IMR-90 (cell line): ENCODE data around the gene SMCP. TPM values are rescaled to one million over a fixed set of nuclear protein-coding genes. Genes with fewer than 3 reads are reported as not detected.

Experiments used
- ATAC-seq: fragments of 200-7000 bp; cut with Tn5 transposase; 2 replicates; pipeline ENCODE4 v1.9.1; 2020; ENCODE audit warnings: low read depth, mild to moderate bottlenecking, moderate library complexity
- BruUV-seq: library from RNA; stranded (reverse); fragments of 400-500 nt; replicated peaks from 2 replicates; lab custom pipeline; 2021; lab: Mats Ljungman, UMichigan
- CTCF ChIA-PET: fragments of 300-600 bp; formaldehyde crosslinking; extraction: SDS; loops from one replicate; lab custom pipeline; 2021; ENCODE audit warnings: antibody characterized with exemption; lab: Yijun Ruan, JAX
- POLR2A ChIA-PET: fragments of 300-600 bp; sonication (Branson Sonifier 250); formaldehyde crosslinking; loops from one replicate; lab custom pipeline; 2022; ENCODE audit warnings: antibody characterized with exemption; ENCODE audit not compliant: unreplicated experiment; lab: Charles Lee
- DNase-seq: peaks from one replicate; pipeline ENCODE4 v3.0.0; 2013
- H2AFZ ChIP-seq: replicated peaks from 2 replicates; pipeline ENCODE3; 2013; ENCODE audit warnings: low read length, mild to moderate bottlenecking; ENCODE audit not compliant: poor library complexity
- H2AK5ac ChIP-seq: 2 replicates; pipeline ENCODE4 v1.6.1; 2013; ENCODE audit warnings: low read depth, low read length, inconsistent platforms
- H2AK9ac ChIP-seq: replicated peaks from 2 replicates; pipeline ENCODE3; 2013; ENCODE audit warnings: mild to moderate bottlenecking, low read depth, low read length, moderate library complexity; ENCODE audit not compliant: poor library complexity
- H2BK120ac ChIP-seq: 2 replicates; pipeline ENCODE4 v1.6.1; 2013; ENCODE audit warnings: low read depth, low read length, inconsistent platforms
- H2BK15ac ChIP-seq: 3 replicates; pipeline ENCODE4 v1.6.1; 2013; ENCODE audit warnings: low read depth, low read length, inconsistent platforms
- H2BK20ac ChIP-seq: 2 replicates; pipeline ENCODE4 v1.6.1; 2013; ENCODE audit warnings: low read depth, mild to moderate bottlenecking, inconsistent platforms, low read length, moderate library complexity
- H2BK5ac ChIP-seq: 2 replicates; pipeline ENCODE4 v1.6.1; 2013; ENCODE audit warnings: mild to moderate bottlenecking, low read depth, low read length, inconsistent platforms; ENCODE audit not compliant: poor library complexity, severe bottlenecking
- H3K14ac ChIP-seq: replicated peaks from 2 replicates; pipeline ENCODE4 v1.6.1; 2013; ENCODE audit warnings: low read depth, low read length, inconsistent platforms
- H3K18ac ChIP-seq: 2 replicates; pipeline ENCODE4 v1.6.1; 2013; ENCODE audit warnings: low read depth, low read length, control low read depth
- H3K23ac ChIP-seq: 2 replicates; pipeline ENCODE4 v1.6.1; 2013; ENCODE audit warnings: low read depth, low read length, inconsistent platforms
- H3K27ac ChIP-seq: 2 replicates; pipeline ENCODE4 v1.5.1; 2013; ENCODE audit warnings: mild to moderate bottlenecking, control low read depth, low read length; ENCODE audit not compliant: insufficient read depth
- H3K27me3 ChIP-seq: 2 replicates; pipeline ENCODE4 v1.6.1; 2013; ENCODE audit warnings: low read length; ENCODE audit not compliant: control insufficient read depth, insufficient read depth
- H3K36me3 ChIP-seq: 2 replicates; pipeline ENCODE4 v1.6.1; 2013; ENCODE audit warnings: low read length, mixed read lengths; ENCODE audit not compliant: control insufficient read depth, insufficient read depth
- H3K4ac ChIP-seq: 2 replicates; pipeline ENCODE4 v1.6.1; 2013; ENCODE audit warnings: low read depth, low read length, inconsistent platforms
- H3K4me1 ChIP-seq: 2 replicates; pipeline ENCODE4 v1.6.1; 2013; ENCODE audit warnings: low read length, mixed read lengths; ENCODE audit not compliant: control insufficient read depth, insufficient read depth
- H3K4me2 ChIP-seq: 2 replicates; pipeline ENCODE4 v1.6.1; 2013; ENCODE audit warnings: low read depth, mild to moderate bottlenecking, control low read depth, low read length, moderate library complexity
- H3K4me3 ChIP-seq: 2 replicates; pipeline ENCODE4 v1.5.1; 2013; ENCODE audit warnings: low read depth, mild to moderate bottlenecking, control low read depth, low read length, moderate library complexity; ENCODE audit not compliant: insufficient read depth
- H3K56ac ChIP-seq: 2 replicates; pipeline ENCODE4 v1.6.1; 2013; ENCODE audit warnings: low read length, inconsistent platforms; ENCODE audit not compliant: insufficient read depth; ENCODE audit errors: extremely low read depth
- H3K79me1 ChIP-seq, 2 experiments: 2 replicates each; pipeline ENCODE4 v1.6.1; 2013; ENCODE audit warnings: low read length in 2 of 2, inconsistent platforms in 1 of 2, low read depth in 1 of 2
- H3K9ac ChIP-seq: 2 replicates; pipeline ENCODE4 v1.6.1; 2013; ENCODE audit warnings: low read depth, low read length, control low read depth
- H3K9me1 ChIP-seq: 2 replicates; pipeline ENCODE4 v1.6.1; 2013; ENCODE audit warnings: low read length, inconsistent platforms; ENCODE audit not compliant: insufficient read depth
- H3K9me3 ChIP-seq: 2 replicates; pipeline ENCODE4 v1.6.1; 2013; ENCODE audit warnings: low read length; ENCODE audit not compliant: control insufficient read depth, insufficient read depth
- H4K20me1 ChIP-seq: 2 replicates; pipeline ENCODE4 v1.6.1; 2013; ENCODE audit warnings: low read length, inconsistent platforms; ENCODE audit not compliant: insufficient read depth
- H4K5ac ChIP-seq: 2 replicates; pipeline ENCODE4 v1.6.1; 2013; ENCODE audit warnings: mild to moderate bottlenecking, low read depth, low read length, control low read depth
- H4K8ac ChIP-seq, 2 experiments: 2 replicates each; pipeline ENCODE4 v1.6.1; 2013; ENCODE audit warnings: low read depth in 2 of 2, low read length in 2 of 2, control low read depth in 1 of 2, inconsistent platforms in 1 of 2
- H4K91ac ChIP-seq: 2 replicates; pipeline ENCODE4 v1.6.1; 2013; ENCODE audit warnings: low read depth, low read length, inconsistent platforms; ENCODE audit not compliant: insufficient read depth
- BHLHE40 ChIP-seq: fragments of 150-350 bp; IDR thresholded peaks from 2 replicates; pipeline ENCODE4 v1.6.1; 2016; ENCODE audit warnings: mild to moderate bottlenecking, low read depth, low read length
- CEBPB ChIP-seq: IDR thresholded peaks from 2 replicates; pipeline ENCODE4 v1.6.1; 2012; ENCODE audit warnings: low read depth, low read length, improper control_type of control experiment
- CHD1 ChIP-seq: IDR thresholded peaks from 2 replicates; pipeline ENCODE4 v1.6.1; 2012; ENCODE audit warnings: low read depth, low read length, improper control_type of control experiment
- FOS ChIP-seq: fragments of 150-350 bp; IDR thresholded peaks from 2 replicates; pipeline ENCODE4 v1.6.1; 2016; ENCODE audit warnings: low read depth, low read length
- MAFK ChIP-seq: IDR thresholded peaks from 2 replicates; pipeline ENCODE4 v1.6.1; 2012; ENCODE audit warnings: low read depth, low read length, improper control_type of control experiment
- MAZ ChIP-seq: IDR thresholded peaks from 2 replicates; pipeline ENCODE4 v1.6.1; 2012; ENCODE audit warnings: low read depth, mild to moderate bottlenecking, low read length, improper control_type of control experiment, moderate library complexity, borderline replicate concordance
- MXI1 ChIP-seq: IDR thresholded peaks from 2 replicates; pipeline ENCODE4 v1.6.1; 2012; ENCODE audit warnings: low read depth, mild to moderate bottlenecking, low read length, moderate library complexity, borderline replicate concordance
- NFE2L2 ChIP-seq: fragments of 150-350 bp; IDR thresholded peaks from 2 replicates; pipeline ENCODE4 v1.6.1; 2016; ENCODE audit warnings: low read depth, mild to moderate bottlenecking, low read length
- POLR2A ChIP-seq: IDR thresholded peaks from 2 replicates; pipeline ENCODE4 v1.6.1; 2012; ENCODE audit warnings: mild to moderate bottlenecking, low read depth, low read length
- RAD21 ChIP-seq: IDR thresholded peaks from 2 replicates; pipeline ENCODE4 v1.6.1; 2012; ENCODE audit warnings: low read length, improper control_type of control experiment
- RCOR1 ChIP-seq: IDR thresholded peaks from 2 replicates; pipeline ENCODE4 v1.6.1; 2012; ENCODE audit warnings: mild to moderate bottlenecking, low read length, improper control_type of control experiment; ENCODE audit not compliant: insufficient replicate concordance
- RFX5 ChIP-seq: IDR thresholded peaks from 2 replicates; pipeline ENCODE4 v1.8.0; 2012; ENCODE audit warnings: low read depth, mild to moderate bottlenecking, low read length, moderate library complexity
- SMC3 ChIP-seq: fragments of 150-350 bp; IDR thresholded peaks from 2 replicates; pipeline ENCODE4 v1.6.1; 2016; ENCODE audit warnings: low read depth, mild to moderate bottlenecking, antibody characterized with exemption, low read length, moderate library complexity
- WGBS, 2 experiments: methylation state at CpG; one replicate each; pipeline versions ENCODE4 v1.1.5 to v1.1.7; 2013; ENCODE audit warnings: missing lambda C conversion rate in 2 of 2; ENCODE audit not compliant: insufficient read length in 1 of 2; ENCODE audit errors: extremely low coverage in 2 of 2; 5-methylcytosine and 5-hydroxymethylcytosine counted together
- dilution Hi-C: fragments of 300-500 bp; cut with HindIII; formaldehyde crosslinking; loops from one replicate; pipeline ENCODE4 v1.14.3; 2018; ENCODE audit warnings: low sequenced_read_pairs; ENCODE audit not compliant: unreplicated experiment
- in situ Hi-C: fragments of 300-500 bp; cut with MboI; formaldehyde crosslinking; loops from 3 replicates; pipeline ENCODE4 v1.14.3; 2019; ENCODE audit warnings: low sequenced_read_pairs, inconsistent platforms, mixed read lengths
- intact Hi-C: fragments of 100-400 bp; cut with micrococcal nuclease; formaldehyde crosslinking; loops from 2 replicates; pipeline ENCODE4 v1.10.0; 2022
- polyA plus RNA-seq, 3 experiments: library from polyadenylated mRNA; depleted of rRNA; stranded (reverse); fragments of >200 nt; gene quantifications; 2 replicates each; pipeline ENCODE4 v1.2.3, GENCODE V29; 2012; ENCODE audit warnings: low replicate concordance in 1 of 3
- total RNA-seq: library from RNA; depleted of rRNA; stranded (reverse); fragments of >200 nt; gene quantifications from 2 replicates; pipeline ENCODE4 v1.2.3, GENCODE V29; 2012
- TF ChIP-seq, protein P1 (sequence below): fragments of 150-350 bp; IDR thresholded peaks from 2 replicates; pipeline ENCODE4 v1.6.1; 2017; ENCODE audit warnings: mild to moderate bottlenecking, antibody characterized with exemption, low read length, low read depth
- TF ChIP-seq, protein P2 (sequence below): fragments of 150-350 bp; IDR thresholded peaks from 2 replicates; pipeline ENCODE4 v1.6.1; 2016; ENCODE audit warnings: low read depth, mild to moderate bottlenecking, low read length, moderate library complexity, borderline replicate concordance
- TF ChIP-seq, protein P3 (sequence below): conservative IDR thresholded peaks from 2 replicates; pipeline ENCODE4 v1.5.1; 2012; ENCODE audit warnings: mild to moderate bottlenecking, low read depth, low read length, improper control_type of control experiment

SMCP gene
- total and polyA plus RNA-seq, 2 of the 4 experiments (the other 2 are of a cell fraction) = not detected

GRCh38 chr1:152888126-152888525, 10.0 kb downstream of the SMCP start:
- ATAC-seq (no peak), DNase-seq (no peak)
- BruUV-seq = no TSS peak
- Histone ChIP-seq H2AFZ (no peak overlapping the region), H2BK120ac (no peak overlapping the region), H3K36me3 (no peaks in the 10 kb centered on the region), H3K23ac (no peak overlapping the region), H3K9me1 (no peaks in the 10 kb centered on the region), H3K9me3 (no peaks in the 10 kb centered on the region), H3K9ac (no peak overlapping the region), H4K91ac (no peak overlapping the region), H3K18ac (no peak overlapping the region), H2BK15ac (no peak overlapping the region), H3K14ac (no peak overlapping the region), H2BK20ac (no peak overlapping the region), H3K4ac (no peak overlapping the region), H2AK5ac (no peak overlapping the region), H4K8ac (no peak overlapping the region), H2BK5ac (no peak overlapping the region), H3K79me1 (no peaks in the 10 kb centered on the region), H3K4me2 (no peak overlapping the region), H4K20me1 (no peaks in the 10 kb centered on the region), H3K4me1 (no peaks in the 10 kb centered on the region), H3K27ac (no peak overlapping the region), H4K5ac (no peak overlapping the region), H3K27me3 (no peaks in the 10 kb centered on the region), H3K4me3 (no peak overlapping the region), H3K56ac (no peak overlapping the region), H2AK9ac (no peak overlapping the region)
- in situ Hi-C loops = no loop called here
- dilution Hi-C loops = no loop called here
- intact Hi-C loops = no loop called here
- TF ChIP-seq RCOR1 (no peak), RAD21 (no peak), NFE2L2 (no peak), MAFK (no peak), BHLHE40 (no peak), SMC3 (no peak), POLR2A (no peak), MXI1 (no peak), FOS (no peak), RFX5 (no peak), CHD1 (no peak), MAZ (no peak), CEBPB (no peak)
- TF ChIP-seq, protein P1, sequence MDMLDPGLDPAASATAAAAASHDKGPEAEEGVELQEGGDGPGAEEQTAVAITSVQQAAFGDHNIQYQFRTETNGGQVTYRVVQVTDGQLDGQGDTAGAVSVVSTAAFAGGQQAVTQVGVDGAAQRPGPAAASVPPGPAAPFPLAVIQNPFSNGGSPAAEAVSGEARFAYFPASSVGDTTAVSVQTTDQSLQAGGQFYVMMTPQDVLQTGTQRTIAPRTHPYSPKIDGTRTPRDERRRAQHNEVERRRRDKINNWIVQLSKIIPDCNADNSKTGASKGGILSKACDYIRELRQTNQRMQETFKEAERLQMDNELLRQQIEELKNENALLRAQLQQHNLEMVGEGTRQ = no peak
- TF ChIP-seq, protein P2, sequence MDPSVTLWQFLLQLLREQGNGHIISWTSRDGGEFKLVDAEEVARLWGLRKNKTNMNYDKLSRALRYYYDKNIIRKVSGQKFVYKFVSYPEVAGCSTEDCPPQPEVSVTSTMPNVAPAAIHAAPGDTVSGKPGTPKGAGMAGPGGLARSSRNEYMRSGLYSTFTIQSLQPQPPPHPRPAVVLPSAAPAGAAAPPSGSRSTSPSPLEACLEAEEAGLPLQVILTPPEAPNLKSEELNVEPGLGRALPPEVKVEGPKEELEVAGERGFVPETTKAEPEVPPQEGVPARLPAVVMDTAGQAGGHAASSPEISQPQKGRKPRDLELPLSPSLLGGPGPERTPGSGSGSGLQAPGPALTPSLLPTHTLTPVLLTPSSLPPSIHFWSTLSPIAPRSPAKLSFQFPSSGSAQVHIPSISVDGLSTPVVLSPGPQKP = no peak
- TF ChIP-seq, protein P3, sequence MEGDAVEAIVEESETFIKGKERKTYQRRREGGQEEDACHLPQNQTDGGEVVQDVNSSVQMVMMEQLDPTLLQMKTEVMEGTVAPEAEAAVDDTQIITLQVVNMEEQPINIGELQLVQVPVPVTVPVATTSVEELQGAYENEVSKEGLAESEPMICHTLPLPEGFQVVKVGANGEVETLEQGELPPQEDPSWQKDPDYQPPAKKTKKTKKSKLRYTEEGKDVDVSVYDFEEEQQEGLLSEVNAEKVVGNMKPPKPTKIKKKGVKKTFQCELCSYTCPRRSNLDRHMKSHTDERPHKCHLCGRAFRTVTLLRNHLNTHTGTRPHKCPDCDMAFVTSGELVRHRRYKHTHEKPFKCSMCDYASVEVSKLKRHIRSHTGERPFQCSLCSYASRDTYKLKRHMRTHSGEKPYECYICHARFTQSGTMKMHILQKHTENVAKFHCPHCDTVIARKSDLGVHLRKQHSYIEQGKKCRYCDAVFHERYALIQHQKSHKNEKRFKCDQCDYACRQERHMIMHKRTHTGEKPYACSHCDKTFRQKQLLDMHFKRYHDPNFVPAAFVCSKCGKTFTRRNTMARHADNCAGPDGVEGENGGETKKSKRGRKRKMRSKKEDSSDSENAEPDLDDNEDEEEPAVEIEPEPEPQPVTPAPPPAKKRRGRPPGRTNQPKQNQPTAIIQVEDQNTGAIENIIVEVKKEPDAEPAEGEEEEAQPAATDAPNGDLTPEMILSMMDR = no peak
- ChIA-PET POLR2A (no interaction called here), CTCF (no interaction called here)
- no CpG with 5 or more reads among the region's 1 CpG for WGBS, 2 experiments
